BJ (cell line): Measurements from ENCODE around the gene SLCO3A1. TPM values are rescaled to one million over a fixed set of nuclear protein-coding genes. Genes with fewer than 3 reads are reported as not detected.

ENCODE experiments used
- CTCF ChIA-PET: fragments of 350-600 bp; formaldehyde crosslinking; extraction: SDS; loops from one replicate; lab custom pipeline; 2021; ENCODE audit warnings: antibody characterized with exemption, inconsistent platforms; lab: Yijun Ruan, JAX
- POLR2A ChIA-PET: fragments of 300-600 bp; sonication (Branson Sonifier 250); formaldehyde crosslinking; extraction: SDS; loops from one replicate; lab custom pipeline; 2021; ENCODE audit warnings: antibody characterized with exemption; lab: Charles Lee
- DNase-seq: peaks from one replicate; pipeline ENCODE4 v3.0.0-alpha.2; 2011; ENCODE audit warnings: low read depth
- H3K27me3 ChIP-seq: 2 replicates; pipeline ENCODE4 v1.6.0; 2011; ENCODE audit warnings: low read length; ENCODE audit not compliant: control insufficient read depth, insufficient read depth
- H3K36me3 ChIP-seq: 2 replicates; pipeline ENCODE4 v1.5.1; 2011; ENCODE audit warnings: low read length; ENCODE audit not compliant: control insufficient read depth, insufficient read depth
- H3K4me3 ChIP-seq: 2 replicates; pipeline ENCODE4 v1.5.1; 2011; ENCODE audit warnings: low read depth, mild to moderate bottlenecking, control low read depth, low read length
- CTCF ChIP-seq: IDR thresholded peaks from 2 replicates; pipeline ENCODE4 v1.5.1; 2011; ENCODE audit warnings: low read depth, mild to moderate bottlenecking, control low read depth, inconsistent platforms, low read length, moderate library complexity; ENCODE audit not compliant: insufficient read depth
- polyA plus RNA-seq: library from polyadenylated mRNA; depleted of rRNA; stranded (reverse); fragments of >200 nt; gene quantifications from 2 replicates; pipeline ENCODE4 v1.2.3, GENCODE V29; 2011

Gene SLCO3A1
- polyA plus RNA-seq, 1 experiment: 7.8 TPM

GRCh38 chr15:92118162-92118935 lies 264.8 kb downstream of the SLCO3A1 start:
- no peaks in the 10 kb centered on the region for H3K36me3 ChIP-seq
- no peaks in the 10 kb centered on the region for H3K27me3 ChIP-seq
- no peak for TF ChIP-seq CTCF
- H3K4me3 ChIP-seq: no peak overlapping the region
- ChIA-PET CTCF (no interaction called here), POLR2A (no interaction called here)
- no peak for DNase-seq

- CTCF ChIA-PET: no interaction called here
- TF ChIP-seq CTCF: no peak
Observed at GRCh38 chr15:92118936-92119325, 265.4 kb downstream of the SLCO3A1 start.

GRCh38 chr15:92120094-92120795 lies 266.7 kb downstream of the SLCO3A1 start:
- CTCF ChIA-PET: interaction anchor here (0.7 kb wide), 1 partner anchor 234 kb away, joined by 3 read pairs; no protein-coding TSS in a partner anchor
- Histone ChIP-seq H3K36me3 (no peaks in the 10 kb centered on the region), H3K4me3 (no peak overlapping the region), H3K27me3 (no peaks in the 10 kb centered on the region)
- POLR2A ChIA-PET: no interaction called here
- no peak for TF ChIP-seq CTCF
- no peak for DNase-seq

More at GRCh38 chr15:92118936-92119325, 265.4 kb downstream of the SLCO3A1 start:
- Histone ChIP-seq H3K36me3 (no peaks in the 10 kb centered on the region), H3K27me3 (no peaks in the 10 kb centered on the region), H3K4me3 (no peak overlapping the region)
- POLR2A ChIA-PET: no interaction called here
- no peak for DNase-seq

DNA sequence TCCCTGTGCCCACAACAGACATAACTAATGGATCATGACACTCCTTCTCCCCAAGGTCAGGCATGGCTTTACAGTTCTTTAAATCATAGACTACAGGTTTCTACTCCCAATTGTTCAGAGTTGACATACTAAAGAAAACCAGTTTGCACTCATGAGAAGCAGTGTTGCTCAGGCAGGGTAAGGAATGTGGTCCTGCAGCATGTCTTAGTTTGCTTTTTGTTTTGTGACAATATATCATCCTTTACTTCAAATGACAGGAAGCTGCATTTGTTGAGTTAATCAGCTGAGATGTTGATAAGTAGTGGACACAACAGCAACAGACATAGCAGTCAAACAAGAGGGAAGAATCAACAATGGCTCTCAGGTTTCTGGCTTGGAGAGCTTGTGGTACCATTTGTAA lies 267.5 kb downstream of the SLCO3A1 start:
- DNase-seq: no peak
- ChIA-PET POLR2A (no interaction called here), CTCF (interaction anchor here (1.6 kb wide), 1 partner anchor 14 kb away, joined by 5 read pairs; no protein-coding TSS in a partner anchor)
- Histone ChIP-seq H3K4me3 (no peak overlapping the region), H3K36me3 (no peaks in the 10 kb centered on the region), H3K27me3 (no peaks in the 10 kb centered on the region)
- no peak for TF ChIP-seq CTCF

DNA sequence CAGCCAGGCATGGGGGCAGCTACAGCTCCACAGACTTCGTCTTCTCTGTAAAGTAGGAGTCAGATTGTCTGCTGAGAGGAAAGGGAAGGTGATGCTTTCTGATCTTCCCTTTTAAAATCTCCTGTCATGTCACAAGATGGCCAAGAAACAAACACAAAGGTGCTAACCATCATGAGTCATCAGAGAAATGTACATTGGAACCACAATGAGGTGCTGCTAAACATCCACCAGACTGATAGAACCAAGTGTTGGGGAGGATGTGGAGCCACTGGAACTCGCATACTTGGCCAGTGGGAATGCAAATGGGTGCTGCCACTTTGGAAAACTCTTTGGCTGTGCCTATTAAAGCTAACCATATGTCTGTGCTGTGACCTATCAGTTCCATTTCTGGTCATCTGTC lies 268.8 kb downstream of the SLCO3A1 start:
- ChIA-PET CTCF (interaction anchor here (1.6 kb wide), 1 partner anchor 15 kb away, joined by 5 read pairs; no protein-coding TSS in a partner anchor), POLR2A (no interaction called here)
- no peaks in the 10 kb centered on the region for H3K36me3 ChIP-seq
- no peak for DNase-seq
- no peak for TF ChIP-seq CTCF
- no peak overlapping the region for H3K4me3 ChIP-seq
- no peaks in the 10 kb centered on the region for H3K27me3 ChIP-seq
